ENCODE results near the gene TCEA3. TPM values are rescaled to one million over a fixed set of nuclear protein-coding genes. Genes with fewer than 3 reads are reported as not detected.

The TCEA3 gene
- total and polyA plus RNA-seq, 8 donors: 44.1 to 155 (median 83.3) TPM

GRCh38 chr1:23444596-23445390 is 20.2 kb upstream of the TCEA3 start:
- H3K27ac ChIP-seq: peak overlapping the region in 1 of 5 donors; percentile 41
- intact Hi-C loops (cut with DNase I; ENCODE audit: low total_unique reads): no loop called here
- WGBS, 5 donors: 89 to 96% (median 95%) methylated on average over 4 of the region's 4 CpGs

GRCh38 chr1:23444104-23444533 is 19.6 kb upstream of the TCEA3 start:
- WGBS, 5 donors: 71 to 87% (median 80%) methylated on average over 4 of the region's 4 CpGs
- Histone ChIP-seq H3K9me3 (no peaks in the 10 kb centered on the region), H3K4me1 (peaks cover 0 to 10% (median 2%) of the 10 kb centered on the region in 4 donors), H3K27ac (peak overlapping the region in 1 of 5 donors; percentile 41), H3K4me3 (no peak overlapping the region), H3K27me3 (no peaks in the 10 kb centered on the region), H3K36me3 (peaks cover 0 to 44% (median 35%) of the 10 kb centered on the region in 4 donors)
- peak; percentile 38 to 69 for DNase-seq
- intact Hi-C loops (cut with DNase I; ENCODE audit: low total_unique reads): no loop called here
- TF ChIP-seq CTCF (IDR thresholded peaks at IDR 0.05) (no peak), POLR2A (IDR thresholded peaks at IDR 0.05) (no peak), POLR2AphosphoS5 (IDR thresholded peaks at IDR 0.05) (peak in 1 of 3 donors; percentile 54), EP300 (IDR thresholded peaks at IDR 0.05) (no peak)

More at GRCh38 chr1:23444596-23445390, 20.2 kb upstream of the TCEA3 start:
- TF ChIP-seq POLR2AphosphoS5 (IDR thresholded peaks at IDR 0.05) (no peak), EP300 (IDR thresholded peaks at IDR 0.05) (no peak), CTCF (IDR thresholded peaks at IDR 0.05) (no peak), POLR2A (IDR thresholded peaks at IDR 0.05) (no peak)
- Histone ChIP-seq H3K27me3 (no peaks in the 10 kb centered on the region), H3K4me3 (no peak overlapping the region), H3K9me3 (no peaks in the 10 kb centered on the region), H3K4me1 (peaks cover 0 to 11% (median 3%) of the 10 kb centered on the region in 4 donors), H3K36me3 (peaks cover 0 to 42% (median 33%) of the 10 kb centered on the region in 4 donors)
- DNase-seq: no peak

- 81 to 93% (median 85%) methylated on average over 3 of the region's 3 CpGs for WGBS, 5 donors
- TF ChIP-seq EP300 (IDR thresholded peaks at IDR 0.05) (no peak), CTCF (IDR thresholded peaks at IDR 0.05) (no peak), POLR2AphosphoS5 (IDR thresholded peaks at IDR 0.05) (no peak), POLR2A (IDR thresholded peaks at IDR 0.05) (no peak)
- peaks cover 3 to 49% (median 42%) of the 10 kb centered on the region in 4 donors for H3K36me3 ChIP-seq
- H3K27ac ChIP-seq: no peak overlapping the region
- intact Hi-C loops (cut with DNase I; ENCODE audit: low total_unique reads): no loop called here
- H3K27me3 ChIP-seq: no peaks in the 10 kb centered on the region
- H3K4me1 ChIP-seq: peaks cover 0 to 10% (median 2%) of the 10 kb centered on the region in 4 donors
- no peak overlapping the region for H3K4me3 ChIP-seq
- no peak for DNase-seq
- no peaks in the 10 kb centered on the region for H3K9me3 ChIP-seq
These were observed 18.2 kb upstream of the TCEA3 start for GRCh38 chr1:23442751-23443150.

GRCh38 chr1:23441446-23442148 is 17.0 kb upstream of the TCEA3 start:
- peaks cover 3 to 60% (median 49%) of the 10 kb centered on the region in 4 donors for H3K36me3 ChIP-seq
- intact Hi-C loops (cut with DNase I; ENCODE audit: low total_unique reads): no loop called here
- TF ChIP-seq POLR2A (IDR thresholded peaks at IDR 0.05) (no peak), EP300 (IDR thresholded peaks at IDR 0.05) (no peak), POLR2AphosphoS5 (IDR thresholded peaks at IDR 0.05) (no peak), CTCF (IDR thresholded peaks at IDR 0.05) (no peak)
- peak in 1 of 2 donors; percentile 38 for DNase-seq
- H3K9me3 ChIP-seq: no peaks in the 10 kb centered on the region
- H3K27ac ChIP-seq: no peak overlapping the region
- no peak overlapping the region for H3K4me3 ChIP-seq
- WGBS, 5 donors: 81 to 88% (median 87%) methylated on average over 7 to 8 of the region's 8 CpGs
- no peaks in the 10 kb centered on the region for H3K27me3 ChIP-seq
- H3K4me1 ChIP-seq: peaks cover 0 to 15% (median 4%) of the 10 kb centered on the region in 4 donors

Measured in stomach (tissue), 9 donors.